AG04449 (cell line): Measurements from ENCODE around the gene PRKD2.

Source experiments
- CTCF ChIA-PET: fragments of 350-600 bp; formaldehyde crosslinking; extraction: SDS; loops from one replicate; lab custom pipeline; 2021; ENCODE audit warnings: antibody characterized with exemption; lab: Yijun Ruan, JAX
- POLR2A ChIA-PET: fragments of 400-600, 350-600 bp; formaldehyde crosslinking; extraction: SDS; loops from one replicate; lab custom pipeline; 2020; ENCODE audit warnings: antibody characterized with exemption, inconsistent platforms; lab: Yijun Ruan, JAX
- DNase-seq: peaks from one replicate; pipeline ENCODE4 v3.0.0-alpha.2; 2010; ENCODE audit warnings: low read depth, low spot score
- H3K4me3 ChIP-seq: 2 replicates; pipeline ENCODE4 v1.5.1; 2011; ENCODE audit warnings: low read depth, mild to moderate bottlenecking, control low read depth, low read length
- CTCF ChIP-seq: IDR thresholded peaks from one replicate; pipeline ENCODE4 v1.5.1; 2011; ENCODE audit warnings: mild to moderate bottlenecking, moderate library complexity, low read length, control low read depth, inconsistent platforms; ENCODE audit not compliant: insufficient read depth; ENCODE audit errors: missing control alignments

PRKD2 gene

GRCh38 chr19:46689358-46689757 lies 27.6 kb downstream of the PRKD2 start:
- POLR2A ChIA-PET = no interaction called here
- TF ChIP-seq CTCF = no peak
- DNase-seq = no peak
- CTCF ChIA-PET = interaction anchor here (4.6 to 8.5 kb wide), 2 partner anchors 15 to 27 kb away, joined by 18 to 83 read pairs; partner anchors contain the start of gene DACT3
- H3K4me3 ChIP-seq = no peak overlapping the region

GRCh38 chr19:46687438-46688145 lies 29.3 kb downstream of the PRKD2 start:
- DNase-seq = no peak
- TF ChIP-seq CTCF = no peak
- ChIA-PET CTCF (interaction anchor here (0.7 to 8.5 kb wide), 6 partner anchors 10 to 74 kb away, joined by 3 to 83 read pairs (median 5); partner anchors contain the start of gene DACT3), POLR2A (interaction anchor here (0.6 kb wide), 2 partner anchors 26 to 29 kb away, joined by 3 read pairs; no protein-coding TSS in a partner anchor)
- H3K4me3 ChIP-seq = no peak overlapping the region

GRCh38 chr19:46685189-46685588 lies 31.7 kb downstream of the PRKD2 start:
- DNase-seq = no peak
- H3K4me3 ChIP-seq = no peak overlapping the region
- no peak for TF ChIP-seq CTCF
- ChIA-PET POLR2A (no interaction called here), CTCF (interaction anchor here (2.5 to 3.4 kb wide), 2 partner anchors 19 to 23 kb away, joined by 14 to 16 read pairs; partner anchors contain the start of gene DACT3)

- POLR2A ChIA-PET = no interaction called here
- H3K4me3 ChIP-seq = no peak overlapping the region
- TF ChIP-seq CTCF = no peak
- DNase-seq = no peak
- CTCF ChIA-PET = interaction anchor here (1.0 to 7.0 kb wide), 3 partner anchors 16 to 64 kb away, joined by 3 to 39 read pairs (median 5); no protein-coding TSS in a partner anchor
Observed at GRCh38 chr19:46678110-46678732, 38.7 kb downstream of the PRKD2 start.

GRCh38 chr19:46674416-46675178 lies 42.3 kb downstream of the PRKD2 start:
- no peak for TF ChIP-seq CTCF
- DNase-seq = no peak
- CTCF ChIA-PET = interaction anchor here (0.6 to 7.0 kb wide), 6 partner anchors 10 to 60 kb away, joined by 3 to 39 read pairs (median 4); no protein-coding TSS in a partner anchor
- H3K4me3 ChIP-seq = no peak overlapping the region
- POLR2A ChIA-PET = no interaction called here
